Activated CD8-positive, alpha-beta memory T cell treated with anti-CD3 and anti-CD28 coated beads for 48 hours (primary cell): ENCODE measurements around the gene SLC24A3.

ENCODE experiments used
- DNase-seq, 3 experiments: peaks; one replicate each; pipeline ENCODE4 v3.0.0-alpha.2; 2020; ENCODE audit warnings: low read depth in 2 of 3, low spot score in 2 of 3

The SLC24A3 gene

GRCh38 chr20:19495905-19496703 is 283.7 kb downstream of the SLC24A3 start:
- DNase-seq: no peak

GRCh38 chr20:19497064-19497463 is 284.6 kb downstream of the SLC24A3 start:
- DNase-seq: no peak

- DNase-seq: no peak
Observed at GRCh38 chr20:19498756-19499155, 286.3 kb downstream of the SLC24A3 start.

- DNase-seq: no peak
Observed at GRCh38 chr20:19501476-19502115, 289.2 kb downstream of the SLC24A3 start.

- no peak for DNase-seq
Observed at GRCh38 chr20:19502169-19502568, 289.7 kb downstream of the SLC24A3 start.

- DNase-seq: no peak
Observed at GRCh38 chr20:19504251-19504650, 291.8 kb downstream of the SLC24A3 start.

- no peak for DNase-seq
Observed at GRCh38 chr20:19506021-19506420, 293.6 kb downstream of the SLC24A3 start.

GRCh38 chr20:19508449-19508848 is 296.0 kb downstream of the SLC24A3 start:
- no peak for DNase-seq

GRCh38 chr20:19510611-19511010 is 298.2 kb downstream of the SLC24A3 start:
- no peak for DNase-seq

- DNase-seq: no peak
Observed at GRCh38 chr20:19511931-19512330, 299.5 kb downstream of the SLC24A3 start.

- no peak for DNase-seq
Observed at GRCh38 chr20:19512886-19513677, 300.6 kb downstream of the SLC24A3 start.

GRCh38 chr20:19515074-19515473 is 302.6 kb downstream of the SLC24A3 start:
- DNase-seq: no peak

- DNase-seq: no peak
Observed at GRCh38 chr20:19519466-19519865, 307.0 kb downstream of the SLC24A3 start.

GRCh38 chr20:19520261-19520660 is 307.8 kb downstream of the SLC24A3 start:
- no peak for DNase-seq

- DNase-seq: no peak
Observed at GRCh38 chr20:19522071-19522801, 309.8 kb downstream of the SLC24A3 start.

GRCh38 chr20:19522836-19523590 is 310.6 kb downstream of the SLC24A3 start:
- DNase-seq: no peak

- no peak for DNase-seq
Observed at GRCh38 chr20:19524691-19525090, 312.2 kb downstream of the SLC24A3 start.

- DNase-seq: no peak
Observed at GRCh38 chr20:19527509-19527908, 315.1 kb downstream of the SLC24A3 start.

- DNase-seq: no peak
Observed at GRCh38 chr20:19528286-19529030, 316.0 kb downstream of the SLC24A3 start.

GRCh38 chr20:19530006-19530405 is 317.6 kb downstream of the SLC24A3 start:
- DNase-seq: no peak
